Heart left ventricle (tissue), 16 donors: ENCODE results near the gene PTGIS. TPM values are rescaled to one million over a fixed set of nuclear protein-coding genes. Genes with fewer than 3 reads are reported as not detected.
A peak's percentile ranks its signal among the peaks of the same experiment; 100 is the strongest.

Experiments used
- ATAC-seq, 4 donors: fragments of 200-7000 bp; cut with Tn5 transposase; one replicate each; pipeline ENCODE4 v1.9.1; 2020 to 2022; ENCODE audit warnings: moderate library complexity in 4 of 4, mild to moderate bottlenecking in 3 of 4, moderate number of reproducible peaks in 1 of 4
- DNase-seq, 5 donors: peaks; one replicate each; pipeline ENCODE4 v3.0.0-alpha.2; 2020
- H3K27ac ChIP-seq, 12 donors: fragments of 200-600 bp; sonication (generic) in 4 of 12; one replicate each; pipeline versions ENCODE4 v1.5.0 to v1.8.0; 2016 to 2022; ENCODE audit warnings: mild to moderate bottlenecking in 2 of 12
- H3K27me3 ChIP-seq, 9 donors: fragments of 200-600 bp; sonication (generic) in 2 of 9; one replicate each; pipeline versions ENCODE4 v1.5.1 to v1.8.0; 2016 to 2022; ENCODE audit warnings: mild to moderate bottlenecking in 3 of 9
- H3K36me3 ChIP-seq, 9 donors: fragments of 200-600 bp; sonication (generic) in 2 of 9; one replicate each; pipeline versions ENCODE4 v1.5.0 to v1.8.0; 2018 to 2022; ENCODE audit warnings: mild to moderate bottlenecking in 2 of 9
- H3K4me1 ChIP-seq, 12 donors: fragments of 200-600 bp; sonication (generic) in 4 of 12; one replicate each; pipeline versions ENCODE4 v1.5.0 to v1.8.0; 2016 to 2022; ENCODE audit warnings: mild to moderate bottlenecking in 3 of 12
- H3K4me3 ChIP-seq, 12 donors: fragments of 200-600 bp; sonication (generic) in 4 of 12; one replicate each; pipeline versions ENCODE4 v1.5.0 to v1.8.0; 2017 to 2022; ENCODE audit warnings: mild to moderate bottlenecking in 9 of 12, moderate library complexity in 4 of 12
- H3K9me3 ChIP-seq, 12 donors: fragments of 200-600 bp; sonication (generic) in 4 of 12; one replicate each; pipeline versions ENCODE4 v1.5.0 to v1.8.0; 2016 to 2022; ENCODE audit warnings: mild to moderate bottlenecking in 1 of 12
- CTCF ChIP-seq, 12 donors: fragments of 200-600 bp; sonication (generic) in 4 of 12; IDR thresholded peaks; one replicate each; pipeline versions ENCODE4 v1.5.0 to v1.8.0; 2018 to 2022; ENCODE audit warnings: antibody characterized with exemption in 12 of 12, mild to moderate bottlenecking in 5 of 12
- POLR2A ChIP-seq, 2 donors: fragments of 450-650 bp; IDR thresholded peaks; one replicate each; pipeline ENCODE4 v1.6.1; 2017; ENCODE audit warnings: antibody characterized with exemption in 2 of 2, mild to moderate bottlenecking in 2 of 2, moderate library complexity in 2 of 2
- WGBS, 4 donors: extraction: QIAGEN DNeasy Blood & Tissue Kit in 2 of 4; methylation state at CpG; one replicate each; pipeline versions ENCODE4 v1.1.5 to v1.1.7; 2013 to 2018; 5-methylcytosine and 5-hydroxymethylcytosine counted together
- intact Hi-C, 10 donors: fragments of 100-400 bp; cut with DNase I; formaldehyde crosslinking; loops; one replicate each; pipeline versions ENCODE4 v1.11.1 to v1.14.2; 2022
- polyA plus RNA-seq, 2 donors: library from polyadenylated mRNA; stranded (reverse); fragments of 200-250 nt; gene quantifications; one replicate each; pipeline ENCODE4 v1.2.3, GENCODE V29; 2013
- total RNA-seq, 9 donors: library from RNA; depleted of rRNA in 2 of 9; stranded (reverse); fragments of >200 nt in 2 of 9; fragmentation: NEBNext Ultra II Directional in 3 of 9; extraction: Animal tissue kit (Norgen Biotek cat#: 25700) in 3 of 9; gene quantifications; one replicate each; pipeline versions ENCODE4 v1.1.0 to v1.2.4, GENCODE V29; 2016 to 2023
- donor health status: ischemic (EF 13 %, LVEDD 7.1; RV severe dilation, severe dysfunction).
- donor health status: healthy with polysubstance abuse.
- donor health status: DM: no; HTN: yes; CAD: no.
- donor health status: DM: no; HTN: no; CAD: no.
- donor health status: ischemic (EF 25% LVEDD 6.9; RV normal size, moderate dysfunction).
- donor health status: ischemic (EF 25% LVEDD 5.7; RV mildly dilated, moderate dysfunction).
- donor health status: healthy.
- donor health status: DM: yes; HTN: yes; CAD: no.
- donor health status: ischemic (EF 35%, LVEDD 5.7; RV mildly dilated, moderate dysfunction).
- donor health status: nonischemic (EF 11% LVEDD 7.7; RV severe dilation, severe dysfunction).
- donor health status: DM: yes; HTN: yes; CAD: no.
- donor health status: PGD.
- donor health status: ischemic (EF 29% LVEDD 5.4; RV normal size, mild dysfunction).
- donor health status: nonischemic (EF 23%, LVEDD 6.1; RV moderate dilation, normal function).

The PTGIS gene
- total and polyA plus RNA-seq, 11 donors: 5.3 to 95.2 (median 20.1) TPM

- intact Hi-C loops: no loop called here
- WGBS, 4 donors: 62 to 85% (median 75%) methylated on average over 3 of the region's 3 CpGs
- no peak overlapping the region for H3K4me3 ChIP-seq
- DNase-seq (no peak), ATAC-seq (peak in 2 of 4 donors; percentile 25 to 36)
- TF ChIP-seq POLR2A (IDR thresholded peaks at IDR 0.05) (no peak), CTCF (IDR thresholded peaks at IDR 0.05) (no peak)
- H3K4me1 ChIP-seq: peaks cover 0 to 9% (median 0%) of the 10 kb centered on the region in 12 donors
- H3K27ac ChIP-seq: no peak overlapping the region
- peaks cover 0 to 12% (median 0%) of the 10 kb centered on the region in 9 donors for H3K36me3 ChIP-seq
- no peaks in the 10 kb centered on the region for H3K9me3 ChIP-seq
- H3K27me3 ChIP-seq: peaks cover 0 to 16% (median 0%) of the 10 kb centered on the region in 9 donors
Measured at GRCh38 chr20:49501917-49502316, 66.0 kb downstream of the PTGIS start.

- DNase-seq: no peak
- H3K4me3 ChIP-seq: no peak overlapping the region
- no peak overlapping the region for H3K27ac ChIP-seq
- no peak for TF ChIP-seq CTCF (IDR thresholded peaks at IDR 0.05)
- no peak for ATAC-seq
- 31 to 58% (median 56%) methylated on average over 1 of the region's 1 CpG for WGBS, 4 donors
- H3K36me3 ChIP-seq: no peaks in the 10 kb centered on the region
- H3K27me3 ChIP-seq: peaks cover 0 to 4% (median 0%) of the 10 kb centered on the region in 9 donors
- no peaks in the 10 kb centered on the region for H3K9me3 ChIP-seq
- peaks cover 0 to 6% (median 0%) of the 10 kb centered on the region in 12 donors for H3K4me1 ChIP-seq
- intact Hi-C loops: no loop called here
Measured at GRCh38 chr20:49497398-49497669, 70.6 kb downstream of the PTGIS start.

GRCh38 chr20:49496553-49497397 lies 71.2 kb downstream of the PTGIS start:
- Histone ChIP-seq H3K9me3 (no peaks in the 10 kb centered on the region), H3K27ac (no peak overlapping the region), H3K36me3 (no peaks in the 10 kb centered on the region), H3K4me1 (peaks cover 0 to 6% (median 0%) of the 10 kb centered on the region in 12 donors), H3K27me3 (peaks cover 0 to 4% (median 0%) of the 10 kb centered on the region in 9 donors), H3K4me3 (no peak overlapping the region)
- ATAC-seq (peak in 1 of 4 donors; percentile 54), DNase-seq (no peak)
- WGBS, 4 donors: 60 to 67% (median 63%) methylated on average over 5 of the region's 5 CpGs
- intact Hi-C loops: no loop called here
- TF ChIP-seq POLR2A (IDR thresholded peaks at IDR 0.05): no peak
- no peak for TF ChIP-seq CTCF (IDR thresholded peaks at IDR 0.05)

- Histone ChIP-seq H3K27me3 (peaks cover 0 to 9% (median 0%) of the 10 kb centered on the region in 9 donors), H3K4me3 (no peak overlapping the region), H3K4me1 (peaks cover 0 to 6% (median 0%) of the 10 kb centered on the region in 12 donors), H3K9me3 (no peaks in the 10 kb centered on the region), H3K36me3 (no peaks in the 10 kb centered on the region), H3K27ac (no peak overlapping the region)
- ATAC-seq (no peak), DNase-seq (no peak)
- TF ChIP-seq CTCF (IDR thresholded peaks at IDR 0.05): no peak
- TF ChIP-seq POLR2A (IDR thresholded peaks at IDR 0.05): no peak
- 83 to 89% (median 87%) methylated on average over 4 of the region's 4 CpGs for WGBS, 4 donors
- intact Hi-C loops: no loop called here
Measured at GRCh38 chr20:49496043-49496442, 71.9 kb downstream of the PTGIS start.
